ENCODE results near the gene ACP7. TPM values are rescaled to one million over a fixed set of nuclear protein-coding genes. Genes with fewer than 3 reads are reported as not detected.

The ACP7 gene
- total RNA-seq, 2 experiments from 2014 or later = not detected

- Histone ChIP-seq H3K36me3 (ENCODE audit: insufficient read depth, low read length) (no peaks in the 10 kb centered on the region), H3K27me3 (ENCODE audit: control insufficient read depth in 1 of 2, insufficient read depth in 2 of 2, low read length in 2 of 2) (no peaks in the 10 kb centered on the region), H3K4me1 (ENCODE audit: insufficient read depth, low read length) (peaks cover 13% of the 10 kb centered on the region), H3K4me3 (ENCODE audit: low read length) (no peak overlapping the region), H3K9me3 (ENCODE audit: control insufficient read depth in 1 of 2, insufficient read depth in 1 of 2, low read length in 2 of 2) (no peaks in the 10 kb centered on the region), H3K27ac (ENCODE audit: low read depth in 1 of 2, low read length in 2 of 2) (no peak overlapping the region)
- intact Hi-C loops (cut with DNase I, micrococcal nuclease) = loop anchor here (5.0 to 10.0 kb wide), 6 partner anchors 67 to 555 kb away; partner anchors contain the start of genes PLEKHG2 (in 2 of the 2) and EID2B (in 1 of the 2)
- Mint-ChIP-seq H3K9me3 (no peaks in the 10 kb centered on the region), H3K27me3 (peaks cover 5% of the 10 kb centered on the region), H3K36me3 (ENCODE audit: low read depth) (no peaks in the 10 kb centered on the region), H3K4me3 (no peak overlapping the region), H3K27ac (no peak overlapping the region), H3K4me1 (ENCODE audit: low read depth) (peaks cover 19% of the 10 kb centered on the region)
- POLR2A ChIA-PET = no interaction called here
- no peak for ATAC-seq (ENCODE audit: poor library complexity)
- no peak for TF ChIP-seq CTCF (IDR thresholded peaks at IDR 0.05)
- CTCF ChIA-PET = interaction anchor here (1.4 kb wide), 1 partner anchor 208 kb away, joined by 3 read pairs; no protein-coding TSS in a partner anchor
- DNase-seq = no peak
Measured at GRCh38 chr19:39119830-39120229, 35.7 kb downstream of the ACP7 start.

DNA sequence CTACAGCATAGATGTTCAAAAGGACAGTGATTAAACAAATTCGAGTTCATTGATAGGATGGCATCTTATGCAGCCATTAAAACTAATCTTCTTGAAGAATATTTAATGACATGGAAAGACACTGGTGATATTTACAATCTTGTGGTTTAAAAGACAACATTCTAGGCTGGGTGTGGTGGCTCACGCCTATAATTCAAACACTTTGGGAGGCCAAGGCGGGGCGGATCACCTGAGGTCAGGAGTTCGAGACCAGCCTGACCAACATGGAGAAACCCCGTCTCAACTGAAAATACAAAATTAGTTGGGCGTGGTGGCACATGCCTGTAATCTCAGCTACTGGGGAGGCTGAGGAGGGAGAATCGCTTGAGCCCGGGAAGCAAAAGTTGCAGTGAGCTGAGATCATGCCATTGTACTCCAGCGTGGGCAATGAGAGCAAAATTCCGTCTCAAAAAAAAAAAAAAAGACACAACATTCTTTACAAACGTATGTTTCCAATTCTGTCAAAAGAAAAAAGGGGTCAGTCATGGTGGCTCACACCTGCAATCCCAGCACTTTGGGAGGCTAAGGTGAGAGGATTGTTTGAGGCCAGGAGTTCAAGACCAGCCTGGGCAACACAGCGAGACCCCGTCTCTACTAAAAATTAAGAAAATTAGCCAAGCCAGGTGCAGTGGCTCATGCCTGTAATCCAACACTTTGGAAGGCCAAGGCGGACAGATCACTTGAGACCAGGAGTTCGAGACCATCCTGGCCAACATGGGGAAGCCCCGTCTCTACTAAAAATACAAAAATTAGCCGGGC lies 39.0 kb downstream of the ACP7 start:
- no peak for ATAC-seq (ENCODE audit: poor library complexity)
- Histone ChIP-seq H3K4me1 (ENCODE audit: insufficient read depth, low read length) (peaks cover 30% of the 10 kb centered on the region), H3K27ac (ENCODE audit: low read depth in 1 of 2, low read length in 2 of 2) (no peak overlapping the region), H3K36me3 (ENCODE audit: insufficient read depth, low read length) (no peaks in the 10 kb centered on the region), H3K27me3 (ENCODE audit: control insufficient read depth in 1 of 2, insufficient read depth in 2 of 2, low read length in 2 of 2) (no peaks in the 10 kb centered on the region), H3K4me3 (ENCODE audit: low read length) (no peak overlapping the region), H3K9me3 (ENCODE audit: control insufficient read depth in 1 of 2, insufficient read depth in 1 of 2, low read length in 2 of 2) (no peaks in the 10 kb centered on the region)
- POLR2A ChIA-PET = interaction anchor here (1.3 to 2.0 kb wide), 2 partner anchors 219 to 289 kb away, joined by 3 to 6 read pairs; partner anchors contain the start of genes PLEKHG2 and SAMD4B
- Mint-ChIP-seq H3K36me3 (ENCODE audit: low read depth) (peaks cover 5% of the 10 kb centered on the region), H3K9me3 (no peaks in the 10 kb centered on the region), H3K27me3 (peaks cover 5% of the 10 kb centered on the region), H3K4me1 (ENCODE audit: low read depth) (peaks cover 44% of the 10 kb centered on the region), H3K4me3 (peak overlapping the region; percentile 42), H3K27ac (no peak overlapping the region)
- intact Hi-C loops (cut with DNase I, micrococcal nuclease) = loop anchor here (1.0 to 10.0 kb wide), 8 partner anchors 64 to 552 kb away; partner anchors contain the start of genes PLEKHG2 (in 2 of the 2) and EID2B (in 1 of the 2)
- DNase-seq = no peak
- no peak for TF ChIP-seq CTCF (IDR thresholded peaks at IDR 0.05)
- CTCF ChIA-PET = interaction anchor here (1.1 to 1.2 kb wide), 3 partner anchors 10 to 223 kb away, joined by 3 to 4 read pairs (median 4); no protein-coding TSS in a partner anchor

GRCh38 chr19:39124136-39124764 lies 40.1 kb downstream of the ACP7 start:
- H3K4me1 ChIP-seq (ENCODE audit: insufficient read depth, low read length) = peaks cover 30% of the 10 kb centered on the region
- POLR2A ChIA-PET = no interaction called here
- Mint-ChIP-seq H3K36me3 (ENCODE audit: low read depth) (peaks cover 5% of the 10 kb centered on the region), H3K4me1 (ENCODE audit: low read depth) (peaks cover 50% of the 10 kb centered on the region), H3K27ac (peak overlapping the region; percentile 60), H3K27me3 (peaks cover 5% of the 10 kb centered on the region), H3K9me3 (no peaks in the 10 kb centered on the region), H3K4me3 (peak overlapping the region; percentile 80)
- no peaks in the 10 kb centered on the region for H3K36me3 ChIP-seq (ENCODE audit: insufficient read depth, low read length)
- no peaks in the 10 kb centered on the region for H3K27me3 ChIP-seq (ENCODE audit: control insufficient read depth in 1 of 2, insufficient read depth in 2 of 2, low read length in 2 of 2)
- H3K9me3 ChIP-seq (ENCODE audit: control insufficient read depth in 1 of 2, insufficient read depth in 1 of 2, low read length in 2 of 2) = no peaks in the 10 kb centered on the region
- no peak for ATAC-seq (ENCODE audit: poor library complexity)
- no peak for TF ChIP-seq CTCF (IDR thresholded peaks at IDR 0.05)
- H3K4me3 ChIP-seq (ENCODE audit: low read length) = no peak overlapping the region
- no peak for DNase-seq
- CTCF ChIA-PET = no interaction called here
- intact Hi-C loops (cut with DNase I, micrococcal nuclease) = loop anchor here (5.0 to 10.0 kb wide), 6 partner anchors 63 to 551 kb away; partner anchors contain the start of genes PLEKHG2 (in 2 of the 2) and EID2B (in 1 of the 2)
- no peak overlapping the region for H3K27ac ChIP-seq (ENCODE audit: low read depth in 1 of 2, low read length in 2 of 2)
